GM12875 (cell line): ENCODE measurements around the gene CTCF.

ENCODE experiments used
- H3K4me3 ChIP-seq: one replicate; pipeline ENCODE4 v1.5.1; 2011; ENCODE audit warnings: low read depth, low read length, control low read depth
- CTCF ChIP-seq: IDR thresholded peaks from 2 replicates; pipeline ENCODE4 v1.5.1; 2011; ENCODE audit warnings: low read depth, mild to moderate bottlenecking, control low read depth, inconsistent platforms, low read length, moderate library complexity, borderline replicate concordance; ENCODE audit not compliant: insufficient read depth

CTCF gene

GRCh38 chr16:67519242-67519641 is 43.1 kb upstream of the CTCF start:
- TF ChIP-seq CTCF: no peak
- H3K4me3 ChIP-seq: no peak overlapping the region

- peak; percentile 99 for TF ChIP-seq CTCF
- H3K4me3 ChIP-seq: peak overlapping the region; percentile 38
These were observed 41.1 kb upstream of the CTCF start for GRCh38 chr16:67521095-67521804.

GRCh38 chr16:67525176-67525860 is 37.0 kb upstream of the CTCF start:
- TF ChIP-seq CTCF: no peak
- no peak overlapping the region for H3K4me3 ChIP-seq

- TF ChIP-seq CTCF: no peak
- H3K4me3 ChIP-seq: no peak overlapping the region
These were observed 36.1 kb upstream of the CTCF start for GRCh38 chr16:67526149-67526791.

GRCh38 chr16:67528222-67528869 is 34.0 kb upstream of the CTCF start, which contains the start of gene RIPOR1:
TSS of gene RIPOR1 (plus strand) at chr16:67528829. CDS start at chr16:67538447, 9,618 bp downstream.
- peak within 1 kb of the TSS; percentile 62 for H3K4me3 ChIP-seq
- no peak for TF ChIP-seq CTCF

GRCh38 chr16:67528870-67529581 is 33.3 kb upstream of the CTCF start:
- H3K4me3 ChIP-seq: peak overlapping the region; percentile 62
- TF ChIP-seq CTCF: no peak
